IPS-NIHi7 (cell line): Measurements from ENCODE around the gene DPEP2.
A peak's percentile ranks its signal among the peaks of the same experiment; 100 is the strongest.
"Not testable (repeated sequence)": the region's sequence is repeated elsewhere in the genome, so short reads cannot be mapped to it uniquely, and the experiment has no call there.

Experiments
- DNase-seq: peaks from one replicate; pipeline ENCODE4 v3.0.0; 2012; ENCODE audit warnings: mixed read lengths; ENCODE audit errors: extremely low spot score

The DPEP2 gene, protein sequence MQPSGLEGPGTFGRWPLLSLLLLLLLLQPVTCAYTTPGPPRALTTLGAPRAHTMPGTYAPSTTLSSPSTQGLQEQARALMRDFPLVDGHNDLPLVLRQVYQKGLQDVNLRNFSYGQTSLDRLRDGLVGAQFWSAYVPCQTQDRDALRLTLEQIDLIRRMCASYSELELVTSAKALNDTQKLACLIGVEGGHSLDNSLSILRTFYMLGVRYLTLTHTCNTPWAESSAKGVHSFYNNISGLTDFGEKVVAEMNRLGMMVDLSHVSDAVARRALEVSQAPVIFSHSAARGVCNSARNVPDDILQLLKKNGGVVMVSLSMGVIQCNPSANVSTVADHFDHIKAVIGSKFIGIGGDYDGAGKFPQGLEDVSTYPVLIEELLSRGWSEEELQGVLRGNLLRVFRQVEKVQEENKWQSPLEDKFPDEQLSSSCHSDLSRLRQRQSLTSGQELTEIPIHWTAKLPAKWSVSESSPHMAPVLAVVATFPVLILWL

GRCh38 chr16:67998779-67999688 is at the start of gene DPEP2:
Gene DPEP2 (minus strand): TSS chr16:67999484. CDS start chr16:67993212, 6,272 bp downstream.
- not testable (repeated sequence) for DNase-seq

- no peak for DNase-seq
Observed at GRCh38 chr16:68047987-68048386, 48.7 kb upstream of the DPEP2 start.

GRCh38 chr16:68046106-68046505 is 46.8 kb upstream of the DPEP2 start:
- no peak for DNase-seq

GRCh38 chr16:68041783-68042182 is 42.5 kb upstream of the DPEP2 start:
- no peak for DNase-seq

- DNase-seq = peak; percentile 96
Observed at GRCh38 chr16:68040506-68041288, 41.4 kb upstream of the DPEP2 start.

DNA sequence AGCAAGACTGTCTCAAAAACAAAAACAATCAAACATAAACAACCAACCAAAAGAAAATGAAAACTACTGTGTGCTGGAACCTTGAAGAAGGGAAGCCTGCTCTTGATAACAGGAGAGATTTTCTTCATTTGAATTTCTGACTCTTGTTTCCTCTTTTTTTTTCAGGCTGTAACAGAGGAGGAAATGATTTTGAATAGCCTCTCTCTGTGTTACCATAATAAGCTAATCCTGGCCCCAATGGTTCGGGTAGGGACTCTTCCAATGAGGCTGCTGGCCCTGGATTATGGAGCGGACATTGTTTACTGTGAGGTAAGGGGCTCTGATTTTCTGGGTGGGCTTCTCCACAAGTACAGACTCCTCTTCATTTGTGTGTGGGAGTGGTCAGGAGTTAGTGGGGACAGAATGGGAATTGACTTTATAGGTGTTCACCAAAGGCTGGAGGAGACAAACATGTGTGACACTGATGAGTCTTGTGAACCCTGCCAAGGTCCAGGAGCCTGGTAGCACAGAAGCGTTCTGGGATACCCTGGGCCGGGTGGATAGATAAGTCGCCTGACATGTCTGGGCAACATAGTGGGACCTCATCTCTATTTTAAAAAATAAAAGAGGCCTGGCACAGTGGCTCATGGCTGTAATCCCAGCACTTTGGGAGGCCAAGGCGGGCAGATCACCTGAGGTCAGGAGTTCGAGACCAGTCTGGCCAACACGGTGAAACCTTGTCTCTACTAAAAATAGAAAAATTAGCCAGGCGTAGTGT is 38.7 kb upstream of the DPEP2 start:
- no peak for DNase-seq

DNA sequence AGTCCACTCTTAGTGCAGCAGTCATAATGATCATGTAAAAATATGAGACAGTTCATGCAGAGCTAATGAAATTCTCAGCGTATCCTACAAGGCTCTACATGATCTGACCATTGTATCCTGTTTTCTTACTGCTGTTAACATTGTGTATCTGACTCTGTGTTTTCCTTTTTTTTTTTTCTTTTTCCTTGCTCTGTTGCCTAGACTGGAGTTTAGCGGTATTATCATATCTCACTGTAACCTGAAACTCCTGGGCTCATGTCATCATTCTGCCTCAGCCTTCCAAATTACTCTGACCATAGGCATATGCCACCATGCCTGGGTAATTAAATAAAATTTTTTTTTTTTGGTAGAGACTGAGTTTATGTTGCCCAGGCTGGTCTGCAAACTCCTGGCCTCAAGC is 35.9 kb upstream of the DPEP2 start:
- DNase-seq = no peak

- DNase-seq = no peak
Observed at GRCh38 chr16:68033101-68033500, 33.8 kb upstream of the DPEP2 start.

DNA sequence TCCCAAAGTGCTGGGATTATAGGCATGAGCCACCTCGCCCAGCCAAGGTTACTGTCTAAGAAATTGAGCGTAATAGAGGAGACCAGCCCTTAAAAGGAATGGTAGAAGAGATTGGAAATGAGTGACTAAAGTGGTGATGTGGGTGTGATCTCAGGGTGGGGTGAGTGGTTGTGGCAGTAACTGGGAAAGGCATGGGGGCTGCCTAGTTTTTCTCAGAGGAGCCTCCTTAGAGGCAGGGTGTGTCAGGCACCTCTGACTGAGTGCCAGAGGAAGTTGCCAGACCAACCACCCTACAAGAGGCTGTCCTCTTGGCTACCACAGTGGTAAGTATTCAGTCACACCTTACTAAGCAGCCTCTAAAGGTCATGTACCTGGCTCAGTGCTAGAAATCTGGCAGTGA is 32.7 kb upstream of the DPEP2 start:
- no peak for DNase-seq

DNA sequence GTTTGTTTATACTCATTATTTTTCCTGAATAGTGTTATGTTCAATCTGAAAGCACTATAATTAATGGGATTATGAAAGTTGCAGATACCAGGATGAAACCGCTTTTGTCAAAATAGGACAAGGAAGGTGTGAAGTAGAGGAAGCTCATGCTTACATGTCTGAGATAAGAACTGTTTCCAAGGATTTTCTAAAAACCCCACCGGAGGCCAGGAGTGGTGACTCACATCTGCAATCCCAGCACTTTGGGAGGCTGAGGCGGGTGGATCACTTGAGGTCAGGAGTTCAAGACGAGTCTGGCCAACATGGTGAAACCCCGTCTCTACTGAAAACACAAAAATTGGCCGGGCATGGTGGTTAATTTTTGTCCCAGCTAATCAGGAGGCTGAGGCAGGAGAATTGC is 30.8 kb upstream of the DPEP2 start:
- DNase-seq = not testable (repeated sequence)

DNA sequence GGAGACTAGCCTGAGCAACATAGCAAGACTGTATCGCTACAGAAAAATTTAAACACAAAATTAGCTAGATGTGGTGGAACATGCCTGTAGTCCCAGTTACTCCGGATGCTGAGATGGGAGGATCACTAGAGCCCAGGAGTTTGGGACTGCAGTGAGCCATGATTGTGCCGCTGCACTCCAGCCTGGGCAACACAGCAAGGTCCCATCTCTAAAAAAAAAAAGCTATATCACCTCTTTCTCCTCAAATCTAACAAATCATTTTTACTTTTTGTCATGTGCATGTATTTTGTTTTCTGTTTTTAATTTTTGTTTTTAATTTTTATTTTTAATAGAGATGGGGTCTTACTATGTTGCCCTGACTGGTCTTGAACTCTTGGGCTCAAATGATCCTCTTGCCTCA is 29.7 kb upstream of the DPEP2 start:
- DNase-seq = no peak

GRCh38 chr16:68022728-68023537 is 23.6 kb upstream of the DPEP2 start, which contains the start of the genes DDX28 and DUS2:
Gene DDX28 (minus strand): TSS chr16:68023232. CDS start chr16:68023202, 30 bp downstream.
Gene DUS2 (plus strand): TSS chr16:68023284. CDS start chr16:68038024, 14,740 bp downstream.
- DNase-seq = peak; percentile 88

DNA sequence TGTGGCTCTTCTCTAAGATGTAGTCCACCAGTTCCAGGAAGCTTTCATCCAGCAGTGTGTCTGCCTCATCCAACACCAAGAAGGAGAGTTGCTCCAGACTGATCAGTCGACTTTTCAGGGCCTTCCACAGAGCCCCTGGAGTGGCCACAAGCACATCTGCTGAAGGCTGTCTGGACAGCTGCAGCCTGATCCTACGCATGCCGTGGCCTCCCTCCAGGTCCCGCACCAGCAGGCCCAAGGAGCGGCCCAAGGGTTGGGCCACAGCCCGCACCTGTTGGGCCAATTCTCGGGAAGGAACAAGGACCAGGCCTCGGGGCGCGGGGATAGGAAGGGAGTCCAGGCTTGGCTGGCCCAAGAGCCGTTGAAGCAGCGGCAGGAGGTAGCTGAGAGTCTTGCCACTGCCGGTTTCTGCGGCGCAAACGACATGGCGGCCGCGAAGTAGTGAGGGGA is 23.0 kb upstream of the DPEP2 start:
- DNase-seq = no peak

- DNase-seq = no peak
Observed at GRCh38 chr16:68021490-68021889, 22.2 kb upstream of the DPEP2 start.

DNA sequence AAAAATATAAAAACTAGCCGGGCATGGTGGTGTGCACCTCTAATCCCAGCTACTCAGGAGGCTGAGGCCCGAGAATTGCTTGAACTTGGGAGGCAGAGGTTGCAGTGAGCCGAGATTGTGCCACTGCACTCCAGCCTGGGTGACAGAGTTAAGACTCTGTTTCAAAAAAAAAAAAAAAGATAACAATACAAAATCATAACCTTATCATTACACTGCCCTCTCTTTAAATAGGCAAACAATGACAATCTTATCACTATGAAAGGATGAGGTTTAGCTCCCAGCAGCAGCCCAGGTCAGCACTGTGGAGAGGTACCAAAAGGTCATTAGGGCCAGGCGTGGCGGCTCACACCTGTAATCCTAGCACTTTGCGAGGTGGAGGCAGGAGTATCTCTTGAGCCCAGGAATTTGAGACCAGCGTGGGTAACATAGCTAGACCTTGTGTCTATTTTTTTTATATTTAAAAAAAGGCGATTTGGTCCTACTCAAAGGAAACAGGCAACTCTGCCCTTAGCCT is 19.9 kb upstream of the DPEP2 start:
- no peak for DNase-seq

- no peak for DNase-seq
Observed at GRCh38 chr16:68015681-68016080, 16.4 kb upstream of the DPEP2 start, which contains the start of gene DPEP2NB. Gene DPEP2NB (minus strand): TSS chr16:68015911. CDS start chr16:68015770, 141 bp downstream.

GRCh38 chr16:68013440-68013839 is 14.2 kb upstream of the DPEP2 start:
- DNase-seq = no peak

DNA sequence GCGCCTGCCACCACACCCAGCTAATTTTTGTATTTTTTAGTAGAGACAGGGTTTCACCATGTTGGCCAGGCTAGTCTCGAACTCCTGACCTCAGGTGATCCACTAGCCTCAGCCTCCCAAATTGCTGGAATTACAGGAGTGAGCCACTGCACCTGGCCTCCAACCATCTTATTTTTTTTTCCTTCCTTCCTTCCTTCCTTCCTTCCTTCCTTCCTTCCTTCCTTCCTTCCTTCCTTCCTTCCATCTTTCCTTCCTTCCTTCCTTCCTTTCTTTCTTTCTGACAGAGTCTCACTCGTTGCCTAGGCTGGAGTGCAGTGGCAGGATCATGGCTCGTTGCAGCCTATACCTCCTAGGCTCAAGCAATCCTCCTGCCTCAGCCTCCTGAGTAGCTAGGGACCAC is 10.6 kb upstream of the DPEP2 start:
- not testable (repeated sequence) for DNase-seq

GRCh38 chr16:68009157-68009735 is 10.0 kb upstream of the DPEP2 start:
- DNase-seq = peak; percentile 49
